ENCODE data around the gene UTF1. TPM values are rescaled to one million over a fixed set of nuclear protein-coding genes. Genes with fewer than 3 reads are reported as not detected.

Gene UTF1
- total RNA-seq, 1 donor from 2014 or later: not detected

- DNase-seq (ENCODE audit: low spot score): peak; percentile 92
Measured at GRCh38 chr10:133196221-133196915, 33.6 kb upstream of the UTF1 start.

- DNase-seq (ENCODE audit: low spot score): no peak
Measured at GRCh38 chr10:133196936-133197758, 32.9 kb upstream of the UTF1 start.

- no peak for DNase-seq (ENCODE audit: low spot score)
Measured at GRCh38 chr10:133197786-133198185, 32.2 kb upstream of the UTF1 start.

GRCh38 chr10:133198206-133198605, 31.8 kb upstream of the UTF1 start:
- no peak for DNase-seq (ENCODE audit: low spot score)

- no peak for DNase-seq (ENCODE audit: low spot score)
Measured at GRCh38 chr10:133198621-133199487, 31.2 kb upstream of the UTF1 start.

GRCh38 chr10:133199488-133199885, 30.5 kb upstream of the UTF1 start:
- DNase-seq (ENCODE audit: low spot score): no peak

GRCh38 chr10:133199992-133200611, 29.9 kb upstream of the UTF1 start:
- no peak for DNase-seq (ENCODE audit: low spot score)

GRCh38 chr10:133200621-133201031, 29.4 kb upstream of the UTF1 start:
- DNase-seq (ENCODE audit: low spot score): no peak

GRCh38 chr10:133201151-133201947, 28.7 kb upstream of the UTF1 start:
- DNase-seq (ENCODE audit: low spot score): no peak

- no peak for DNase-seq (ENCODE audit: low spot score)
Measured at GRCh38 chr10:133201948-133202725, 27.9 kb upstream of the UTF1 start.

GRCh38 chr10:133202778-133203651, 27.0 kb upstream of the UTF1 start:
- DNase-seq (ENCODE audit: low spot score): no peak

- DNase-seq (ENCODE audit: low spot score): no peak
Measured at GRCh38 chr10:133203652-133204195, 26.3 kb upstream of the UTF1 start.

- DNase-seq (ENCODE audit: low spot score): no peak
Measured at GRCh38 chr10:133204226-133205015, 25.6 kb upstream of the UTF1 start.

- no peak for DNase-seq (ENCODE audit: low spot score)
Measured at GRCh38 chr10:133205146-133205545, 24.9 kb upstream of the UTF1 start.

GRCh38 chr10:133206356-133207040, 23.5 kb upstream of the UTF1 start:
- DNase-seq (ENCODE audit: low spot score): peak; percentile 62

GRCh38 chr10:133207041-133207600, 22.9 kb upstream of the UTF1 start:
- no peak for DNase-seq (ENCODE audit: low spot score)

GRCh38 chr10:133207627-133208026, 22.4 kb upstream of the UTF1 start:
- DNase-seq (ENCODE audit: low spot score): no peak

Data from umbilical cord (tissue), 2 donors.